ENCODE measurements around the gene SEC16B. TPM values are rescaled to one million over a fixed set of nuclear protein-coding genes. Genes with fewer than 3 reads are reported as not detected.

Gene SEC16B
- total RNA-seq, 1 donor from 2014 or later, result 1.3 TPM

GRCh38 chr1:177923441-177923840, 46.4 kb downstream of the SEC16B start:
- no peak for ATAC-seq (ENCODE audit: poor library complexity)
- intact Hi-C loops (cut with DNase I), result no loop called here
- no peak for DNase-seq

GRCh38 chr1:177922209-177922608, 47.6 kb downstream of the SEC16B start:
- ATAC-seq (ENCODE audit: poor library complexity) (no peak), DNase-seq (no peak)
- intact Hi-C loops (cut with DNase I), result no loop called here

GRCh38 chr1:177921590-177921989, 48.3 kb downstream of the SEC16B start:
- intact Hi-C loops (cut with DNase I), result no loop called here
- no peak for DNase-seq
- no peak for ATAC-seq (ENCODE audit: poor library complexity)

GRCh38 chr1:177920091-177920490, 49.8 kb downstream of the SEC16B start:
- DNase-seq (no peak), ATAC-seq (ENCODE audit: poor library complexity) (no peak)
- intact Hi-C loops (cut with DNase I), result no loop called here

DNA sequence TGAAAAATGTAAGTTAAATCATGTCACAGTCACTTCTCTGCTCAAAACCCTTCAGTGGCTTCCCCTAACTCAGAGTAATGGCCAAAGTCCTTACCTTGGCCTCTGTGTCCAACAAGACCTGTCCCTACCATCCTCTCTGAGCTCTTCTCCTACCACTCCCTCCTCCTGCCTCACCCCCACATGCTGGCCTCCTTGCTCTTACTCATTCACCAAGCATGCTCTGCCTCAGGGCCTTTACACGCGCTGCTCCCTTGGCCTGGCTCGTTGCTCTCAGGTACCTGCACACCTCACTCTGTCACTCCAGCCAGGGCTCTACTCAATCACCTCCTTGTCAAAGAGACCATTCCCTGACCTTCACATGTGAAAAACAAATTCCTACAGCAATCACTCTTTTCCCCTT, 54.2 kb downstream of the SEC16B start:
- ATAC-seq (ENCODE audit: poor library complexity), result no peak
- DNase-seq, result no peak
- intact Hi-C loops (cut with DNase I), result no loop called here

DNA sequence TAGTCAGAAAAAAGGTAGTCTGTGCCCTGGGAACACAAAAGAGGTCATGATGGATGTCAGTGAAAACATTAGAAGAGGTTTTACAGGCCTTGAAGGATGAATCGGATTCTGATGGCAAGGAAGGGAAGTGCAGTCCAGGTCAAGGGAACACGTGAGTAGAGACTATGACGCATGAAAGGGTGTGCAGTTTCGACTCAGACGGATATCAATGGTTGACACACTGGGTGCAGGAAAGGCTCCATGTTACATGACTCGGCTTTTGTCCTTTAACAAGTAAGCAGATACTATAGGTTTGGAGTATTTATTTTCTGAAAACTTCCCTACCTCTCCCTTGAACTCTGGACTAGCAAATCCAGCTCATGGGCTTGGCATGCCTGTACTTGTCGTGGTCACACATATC, 55.3 kb downstream of the SEC16B start:
- no peak for ATAC-seq (ENCODE audit: poor library complexity)
- no peak for DNase-seq
- intact Hi-C loops (cut with DNase I), result no loop called here

DNA sequence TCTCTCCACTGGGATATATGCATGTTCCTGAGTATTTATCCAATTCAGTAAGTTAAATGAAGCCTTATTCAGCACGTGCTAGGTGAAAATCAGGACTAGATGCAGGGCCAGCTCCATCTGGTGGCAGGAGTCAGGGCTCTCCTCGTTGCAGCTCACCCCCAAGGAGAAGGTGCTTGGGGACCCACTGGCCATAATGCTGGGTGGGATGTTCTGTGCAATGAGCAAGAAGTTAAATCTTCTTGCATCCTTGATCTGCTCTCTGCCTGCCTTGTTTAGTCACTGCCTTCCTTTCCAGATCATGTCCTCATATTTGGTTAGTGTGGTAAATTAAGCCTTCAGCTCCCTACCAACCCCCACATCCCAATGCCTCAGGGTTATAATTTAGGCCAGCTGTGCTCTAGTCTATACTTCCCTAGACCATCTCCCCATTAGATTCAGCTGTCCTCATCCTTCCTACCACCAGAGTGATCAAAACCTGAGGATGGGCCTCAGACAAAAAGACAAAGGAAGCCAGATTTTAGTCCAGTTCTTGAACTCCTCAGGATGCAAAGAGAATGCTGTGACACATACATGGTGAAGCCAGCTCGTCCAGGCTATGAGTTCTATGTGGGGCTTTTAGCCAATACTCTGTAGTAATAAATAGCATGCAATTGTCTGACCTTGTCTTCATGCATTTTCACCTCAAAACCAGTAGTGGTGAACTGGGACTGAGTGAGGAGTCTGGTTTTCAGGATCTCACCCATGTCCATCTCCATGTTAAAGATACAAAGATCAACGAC, 55.9 kb downstream of the SEC16B start:
- intact Hi-C loops (cut with DNase I), result no loop called here
- ATAC-seq (ENCODE audit: poor library complexity) (no peak), DNase-seq (no peak)

DNA sequence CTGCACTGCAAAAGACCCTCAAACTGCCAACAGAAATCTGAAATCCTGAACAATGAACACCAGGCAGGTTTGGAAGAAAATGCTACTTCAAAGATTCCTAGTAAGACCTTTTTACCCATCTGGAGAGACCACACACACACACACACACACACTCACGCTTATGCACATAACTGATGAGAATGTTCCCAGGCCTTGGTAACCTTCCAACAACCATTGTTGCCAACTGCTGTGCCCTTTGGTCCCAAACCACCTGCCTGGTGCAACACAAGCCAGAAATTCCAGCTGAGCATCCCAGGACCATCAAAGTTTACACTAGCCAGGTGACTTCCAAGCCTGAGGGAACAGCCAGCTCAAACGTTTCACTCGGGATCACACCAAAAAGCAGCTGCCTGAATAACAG, 56.9 kb downstream of the SEC16B start:
- DNase-seq, result no peak
- ATAC-seq (ENCODE audit: poor library complexity), result no peak
- intact Hi-C loops (cut with DNase I), result no loop called here

DNA sequence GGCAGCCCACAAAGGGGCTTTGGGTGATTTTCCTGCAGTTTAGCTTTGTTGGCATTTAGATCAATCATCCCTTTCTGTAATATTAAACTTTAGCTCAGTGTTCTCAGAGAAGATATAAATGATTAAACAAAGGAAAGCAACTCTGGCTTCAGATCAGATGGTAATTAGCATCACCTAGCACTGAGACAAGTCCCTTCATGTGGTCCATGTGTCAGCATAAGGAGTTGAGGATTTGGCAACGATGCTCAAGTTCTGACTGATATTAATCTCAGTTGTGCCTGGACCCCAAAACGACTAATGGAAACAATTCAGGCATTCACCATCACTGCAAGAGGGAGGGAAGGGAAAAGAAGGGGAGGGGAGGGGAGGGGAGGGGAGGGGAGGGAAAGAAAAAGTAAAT, 60.4 kb downstream of the SEC16B start:
- intact Hi-C loops (cut with DNase I), result no loop called here
- ATAC-seq (ENCODE audit: poor library complexity) (no peak), DNase-seq (no peak)

DNA sequence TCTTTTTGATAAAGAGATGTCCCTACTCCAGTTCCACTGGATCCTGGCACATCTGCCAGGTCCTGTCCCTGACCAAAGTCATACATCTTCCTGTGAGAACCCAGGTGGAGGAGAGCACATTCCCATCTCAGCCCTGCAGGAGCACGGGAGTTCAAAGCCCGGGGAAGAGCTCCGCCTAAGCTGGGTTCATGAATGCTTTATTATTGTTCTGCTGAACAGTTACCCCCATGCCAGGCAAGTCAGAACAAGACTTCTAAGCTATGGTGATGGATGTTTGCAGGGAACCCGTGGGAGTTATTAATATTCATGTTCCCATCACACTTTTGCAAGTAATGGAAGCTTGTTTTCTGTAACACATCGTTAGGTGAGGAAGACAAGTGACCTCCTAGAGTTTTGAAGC, 62.9 kb downstream of the SEC16B start:
- ATAC-seq (ENCODE audit: poor library complexity) (no peak), DNase-seq (no peak)
- intact Hi-C loops (cut with DNase I), result no loop called here

DNA sequence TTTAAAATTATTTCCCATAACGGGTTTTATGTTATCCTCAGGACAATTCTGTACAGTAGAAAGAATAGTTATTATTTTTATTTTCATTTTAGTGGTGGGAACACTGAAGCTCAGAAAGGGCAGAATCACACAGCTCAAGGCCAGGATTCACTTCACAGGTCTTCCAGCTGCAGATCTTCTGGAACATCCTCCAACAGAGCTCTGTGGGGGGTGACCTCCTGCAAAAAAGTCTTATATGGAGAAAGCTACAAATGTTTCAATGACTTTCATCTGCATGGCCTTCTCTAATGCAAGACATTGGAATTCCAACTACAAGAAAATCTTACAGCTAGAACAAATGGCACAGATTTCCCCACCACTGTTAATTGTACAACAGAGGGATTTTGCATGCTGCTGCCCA, 64.2 kb downstream of the SEC16B start:
- no peak for ATAC-seq (ENCODE audit: poor library complexity)
- no peak for DNase-seq
- intact Hi-C loops (cut with DNase I), result no loop called here

- ATAC-seq (ENCODE audit: poor library complexity), result no peak
- intact Hi-C loops (cut with DNase I), result no loop called here
Measured at GRCh38 chr1:177902266-177902665, 67.6 kb downstream of the SEC16B start.

DNA sequence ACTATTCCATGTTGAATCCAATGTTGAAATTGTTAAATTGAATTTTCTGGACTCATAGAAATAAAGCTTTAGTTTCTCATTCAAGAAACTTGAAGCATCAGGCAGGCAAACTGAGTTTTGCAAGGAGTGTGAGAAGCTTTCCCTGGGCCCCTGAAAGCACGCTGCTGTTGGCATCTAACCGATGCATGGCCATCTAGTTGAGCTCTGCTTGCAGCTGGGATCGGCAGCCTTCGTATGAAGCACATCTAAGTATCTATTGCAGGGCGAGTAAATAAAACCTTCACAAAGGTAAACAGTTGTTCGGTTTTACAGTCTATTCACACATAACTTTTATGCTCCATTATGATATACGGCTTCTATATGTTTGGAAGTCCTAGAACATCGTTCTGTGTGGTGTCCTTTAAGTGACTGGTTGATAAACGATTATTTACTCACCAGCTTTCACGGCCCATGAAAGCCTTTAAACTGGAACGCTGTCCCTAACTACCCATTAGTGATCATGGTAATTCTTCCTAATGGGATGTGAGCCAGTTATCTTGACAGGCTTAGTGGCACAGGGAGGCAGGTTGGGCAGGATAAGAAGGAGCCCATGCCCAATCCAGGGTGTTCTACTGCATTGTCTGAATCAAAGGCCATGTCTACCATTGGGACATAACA, 71.7 kb downstream of the SEC16B start:
- ATAC-seq (ENCODE audit: poor library complexity), result no peak
- DNase-seq, result no peak
- intact Hi-C loops (cut with DNase I), result no loop called here

More at GRCh38 chr1:177902266-177902665, 67.6 kb downstream of the SEC16B start:
- no peak for DNase-seq

- intact Hi-C loops (cut with DNase I), result no loop called here
- DNase-seq (no peak), ATAC-seq (ENCODE audit: poor library complexity) (no peak)
Measured at GRCh38 chr1:177897281-177897997, 72.4 kb downstream of the SEC16B start.

Other genes with a start within 250 kb of the SEC16B start
- gene RASAL2, start 124.0 kb upstream of the SEC16B start, total RNA-seq, result 26.8 TPM

All from Right ventricle myocardium superior (tissue), 1 donor.